Dermis microvascular lymphatic vessel endothelial cell (primary cell): ENCODE data around the gene USP30. TPM values are rescaled to one million over a fixed set of nuclear protein-coding genes. Genes with fewer than 3 reads are reported as not detected.

ENCODE experiments used
- DNase-seq, 2 donors: peaks; one replicate each; pipeline versions ENCODE4 v3.0.0 to v3.0.0-alpha.2; 2010; ENCODE audit warnings: low read depth in 2 of 2
- total RNA-seq: library from RNA; depleted of rRNA; stranded (reverse); fragments of >200 nt; gene quantifications from 2 replicates; pipeline ENCODE4 v1.2.1, GENCODE V29; 2014

The USP30 gene
- total RNA-seq, 1 donor from 2014 or later = 5.4 TPM

DNA sequence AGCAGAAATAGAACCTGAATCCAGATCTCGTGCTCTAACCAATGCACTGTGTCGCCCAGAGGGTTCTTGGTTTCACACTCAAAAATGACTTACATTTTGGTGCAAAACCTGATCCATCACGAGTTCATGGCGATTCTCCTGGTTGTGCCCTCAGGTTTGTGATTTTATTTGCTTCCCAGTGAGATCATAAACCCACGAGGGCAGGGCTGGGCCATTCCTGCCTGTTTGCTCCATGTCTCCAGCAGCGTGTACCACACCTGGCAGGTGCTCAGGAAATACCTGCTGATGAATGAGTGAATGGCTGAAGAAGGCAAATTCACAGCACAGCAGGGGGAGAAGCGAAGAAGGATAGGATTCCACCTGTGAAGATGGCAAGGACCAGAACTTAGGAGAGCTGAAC, 73.4 kb downstream of the USP30 start:
- DNase-seq = no peak

DNA sequence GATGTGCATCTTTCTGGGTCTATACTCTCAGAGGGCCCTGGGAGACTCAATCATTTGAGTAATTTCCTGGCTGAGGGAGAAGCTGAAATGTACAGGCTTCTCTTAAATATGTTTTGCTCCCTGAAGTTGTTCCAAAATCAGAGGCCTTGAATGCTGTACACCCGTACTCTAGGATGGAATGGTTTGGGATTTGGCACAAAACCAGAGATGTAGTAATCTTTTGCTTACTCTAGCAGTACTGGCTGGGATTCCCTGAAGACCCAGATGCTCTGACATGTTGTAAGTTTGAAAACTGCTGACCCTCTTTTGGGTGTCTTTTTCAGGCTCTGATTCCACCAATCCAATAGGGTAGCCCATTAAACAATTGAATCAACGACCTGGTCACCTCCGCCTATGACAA, 74.4 kb downstream of the USP30 start:
- no peak for DNase-seq

DNA sequence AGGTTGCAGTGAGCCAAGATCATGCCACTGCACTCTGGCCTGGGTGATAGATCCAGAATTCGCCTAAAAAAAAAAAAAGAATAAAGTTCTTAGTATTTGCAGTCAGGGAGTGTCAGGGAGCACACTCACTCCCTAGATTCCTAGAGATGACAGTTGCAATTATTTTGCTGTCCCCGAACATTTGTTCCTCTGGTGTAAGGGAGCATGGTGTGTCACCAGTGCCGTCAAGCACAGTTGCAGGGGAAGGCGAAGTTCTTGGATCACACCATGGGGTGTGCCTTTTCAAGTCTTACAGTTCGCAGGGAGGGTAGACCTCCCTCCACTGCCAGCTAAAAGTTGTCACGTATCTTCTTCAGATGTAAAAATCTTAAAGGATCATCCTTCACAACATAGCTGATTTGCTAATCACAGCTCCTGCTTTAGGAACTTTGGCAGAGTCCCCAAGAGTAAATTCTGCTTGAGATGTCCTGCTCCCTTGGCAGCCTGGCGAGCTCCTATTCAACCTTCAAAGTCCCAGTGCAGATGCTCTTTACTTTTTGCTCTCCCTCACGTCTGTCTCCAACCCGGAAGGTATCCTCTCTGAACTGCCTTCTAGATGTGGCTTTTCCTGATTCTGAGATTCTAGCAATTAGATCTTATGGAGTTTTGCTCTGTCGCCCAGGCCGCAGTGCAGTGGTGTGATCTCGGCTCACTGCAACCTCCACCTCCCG, 75.3 kb downstream of the USP30 start:
- no peak for DNase-seq

DNA sequence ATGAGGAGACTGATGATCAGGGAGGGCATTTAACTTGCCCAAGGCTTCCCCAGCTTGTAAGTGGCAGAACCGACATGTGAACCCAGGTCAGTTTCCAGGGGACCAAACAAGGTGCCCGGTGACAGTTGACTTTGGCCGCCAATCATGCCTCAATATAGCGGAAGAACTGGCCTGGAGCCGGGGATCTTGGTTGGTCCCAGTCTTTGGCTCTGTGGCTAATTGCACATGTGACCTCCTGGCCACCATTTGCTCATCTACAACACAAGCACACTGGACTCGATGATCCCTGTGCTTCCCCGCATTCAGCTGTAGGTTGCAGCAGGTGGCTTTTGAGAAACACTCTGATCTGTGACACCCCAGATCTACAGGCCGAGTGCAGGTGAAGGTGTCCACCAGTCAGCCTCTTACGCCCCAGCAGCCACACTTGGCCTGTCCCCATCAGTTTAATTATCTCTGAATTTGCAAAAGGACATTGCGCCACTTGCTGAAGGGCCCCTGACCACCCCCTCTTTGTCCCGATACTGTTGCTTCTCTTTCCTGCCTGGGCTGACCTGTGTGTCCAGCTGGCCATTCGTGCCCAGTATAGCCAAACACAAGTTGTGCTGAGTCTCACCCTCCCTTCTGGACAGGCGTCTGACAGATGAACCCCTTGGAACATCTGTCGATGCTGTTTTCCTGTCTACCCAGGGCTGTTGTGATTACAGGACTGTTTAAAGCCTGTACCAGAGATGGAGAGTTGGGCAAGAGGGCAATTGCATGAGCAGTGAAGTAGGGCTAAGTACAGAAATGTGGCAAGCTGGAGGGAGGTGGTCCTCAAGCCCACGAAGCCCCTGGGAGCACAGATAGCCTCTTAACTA, 78.1 kb downstream of the USP30 start:
- no peak for DNase-seq

DNA sequence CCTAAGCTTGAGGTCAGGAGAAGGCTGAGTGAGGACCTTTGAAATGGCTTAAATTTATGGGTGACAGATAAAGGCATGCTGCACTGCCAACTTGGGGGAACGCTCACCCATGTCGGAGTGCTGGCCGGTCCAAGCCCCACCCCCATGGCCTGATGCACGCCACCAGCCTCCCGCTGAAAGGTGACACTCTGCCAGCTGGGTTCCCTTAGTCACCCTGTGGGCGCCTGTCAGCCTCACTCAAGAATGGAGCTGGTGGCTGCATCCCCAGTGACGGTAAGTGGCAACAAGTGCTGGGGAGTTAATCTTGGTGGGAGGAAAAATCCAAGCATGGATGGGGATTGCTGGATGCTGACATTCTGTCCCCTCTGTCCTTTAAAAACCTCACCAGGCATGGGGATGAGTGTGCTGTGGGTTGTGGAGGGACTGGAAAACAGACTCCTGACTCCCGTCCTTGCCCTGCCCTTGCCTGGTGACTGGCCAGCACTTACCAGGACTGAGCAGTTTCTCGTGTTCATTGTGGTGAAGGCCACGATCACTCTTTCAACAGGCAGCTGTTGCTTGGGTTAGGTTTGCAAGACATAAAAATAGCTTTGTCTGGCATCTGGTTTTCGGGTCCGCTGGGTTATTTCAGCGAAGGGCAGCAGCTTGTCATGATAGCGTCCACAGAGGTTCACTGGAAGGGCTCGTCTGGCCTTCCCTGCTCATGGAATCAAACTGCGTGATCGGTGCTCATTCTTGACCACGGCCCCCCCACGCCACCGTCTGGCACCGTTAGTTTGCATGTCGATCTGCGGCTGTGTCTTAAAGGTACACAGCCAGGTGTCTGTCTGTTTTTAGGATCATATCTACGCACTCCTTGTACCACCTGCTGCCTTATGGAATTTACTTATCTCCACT, 79.0 kb downstream of the USP30 start:
- DNase-seq = no peak

DNA sequence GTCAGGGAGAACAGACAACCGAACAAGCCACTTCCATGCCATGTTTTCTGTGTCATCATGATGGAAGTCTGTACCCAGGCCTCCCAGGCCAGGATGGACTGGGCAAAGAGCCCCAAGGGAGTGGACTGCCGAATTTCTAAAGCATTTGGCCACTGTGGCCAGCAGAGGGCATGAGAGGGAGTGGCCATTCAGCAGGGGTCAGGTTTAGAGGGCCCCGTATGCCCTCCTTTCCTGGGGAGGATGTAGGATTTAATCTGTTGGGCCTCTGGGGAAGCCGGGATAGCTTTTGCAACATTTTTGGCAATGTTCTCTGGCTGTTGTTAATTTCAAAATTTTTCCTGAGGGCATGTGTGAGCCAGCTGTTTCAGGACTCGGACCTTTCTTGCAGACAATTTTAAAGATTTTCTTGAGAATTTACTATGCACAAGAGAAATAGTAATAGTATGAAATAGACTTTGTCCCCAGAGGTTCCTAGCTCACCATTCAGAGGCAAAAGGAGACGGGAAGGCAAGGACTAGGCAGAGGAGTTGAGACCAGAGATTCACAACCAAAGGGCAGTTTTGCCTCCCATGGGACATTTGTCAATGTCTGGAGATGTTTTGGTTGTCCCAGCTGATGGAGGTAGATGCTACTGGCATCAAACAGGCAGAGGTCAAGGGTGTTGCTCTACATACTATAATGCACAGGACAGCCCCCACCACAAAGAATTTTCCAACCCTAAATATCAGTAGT, 82.0 kb downstream of the USP30 start:
- DNase-seq = peak in 1 of 2 donors; percentile 19

DNA sequence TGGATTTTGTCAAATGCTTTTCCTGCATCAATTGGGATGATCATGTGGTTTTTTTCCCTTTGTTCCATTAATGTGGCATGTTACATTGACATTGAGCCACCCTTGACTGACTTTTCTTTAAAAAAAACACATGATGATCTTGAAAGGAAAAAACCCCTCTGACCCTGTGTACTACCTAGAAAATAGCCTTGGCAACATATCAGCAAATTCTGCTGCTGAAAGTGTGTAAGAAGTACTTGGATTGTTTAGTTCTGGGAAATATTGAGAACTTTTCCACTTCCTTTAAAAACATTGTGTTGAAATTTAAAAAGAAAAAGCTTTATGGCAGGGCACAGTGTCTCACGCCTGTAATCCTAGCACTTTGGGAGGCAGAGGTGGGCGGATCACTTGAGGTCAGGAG, 84.7 kb downstream of the USP30 start:
- DNase-seq = peak in 1 of 2 donors; percentile 39

Other genes with a start within 250 kb of the USP30 start
- gene SSH1, start 195.0 kb upstream of the USP30 start, total RNA-seq = 14.2 and 23.1 TPM in 2 replicates
- not detected in 2 replicates for gene DAO, start 172.5 kb upstream of the USP30 start, total RNA-seq
- not detected in 2 replicates for gene SVOP, start 31.5 kb upstream of the USP30 start, total RNA-seq
- 4.3 and 5.5 TPM in 2 replicates for gene ALKBH2, start 40.9 kb downstream of the USP30 start, total RNA-seq
- 21.8 and 24.7 TPM in 2 replicates for gene UNG, start 45.0 kb downstream of the USP30 start, total RNA-seq
- gene ACACB, start 64.0 kb downstream of the USP30 start, total RNA-seq = 1.7 and 6.8 TPM in 2 replicates